BLaER1 (cell line): Measurements from ENCODE around the gene NBPF26.
"Not testable (repeated sequence)": the region's sequence is repeated elsewhere in the genome, so short reads cannot be mapped to it uniquely, and the experiment has no call there.

Source experiments
- H3K27ac ChIP-seq: shearing (Covaris generic); formaldehyde crosslinking; 2 replicates; pipeline ENCODE4 v1.8.1; 2022
- H3K27me3 ChIP-seq: shearing (Covaris generic); formaldehyde crosslinking; 2 replicates; pipeline ENCODE4 v1.8.1; 2022
- H3K36me3 ChIP-seq: shearing (Covaris generic); formaldehyde crosslinking; 2 replicates; pipeline ENCODE4 v1.8.1; 2022
- H3K4me1 ChIP-seq: shearing (Covaris generic); formaldehyde crosslinking; 2 replicates; pipeline ENCODE4 v1.8.1; 2022
- H3K4me2 ChIP-seq: shearing (Covaris generic); formaldehyde crosslinking; 2 replicates; pipeline ENCODE4 v1.8.1; 2022
- H3K4me3 ChIP-seq: shearing (Covaris generic); formaldehyde crosslinking; 2 replicates; pipeline ENCODE4 v1.8.1; 2022
- H3K9ac ChIP-seq: shearing (Covaris generic); formaldehyde crosslinking; 2 replicates; pipeline ENCODE4 v1.8.1; 2022
- H3K9me3 ChIP-seq: shearing (Covaris generic); formaldehyde crosslinking; 2 replicates; pipeline ENCODE4 v1.8.1; 2022
- H4K20me1 ChIP-seq: shearing (Covaris generic); formaldehyde crosslinking; 2 replicates; pipeline ENCODE4 v1.8.1; 2022

Gene NBPF26

DNA sequence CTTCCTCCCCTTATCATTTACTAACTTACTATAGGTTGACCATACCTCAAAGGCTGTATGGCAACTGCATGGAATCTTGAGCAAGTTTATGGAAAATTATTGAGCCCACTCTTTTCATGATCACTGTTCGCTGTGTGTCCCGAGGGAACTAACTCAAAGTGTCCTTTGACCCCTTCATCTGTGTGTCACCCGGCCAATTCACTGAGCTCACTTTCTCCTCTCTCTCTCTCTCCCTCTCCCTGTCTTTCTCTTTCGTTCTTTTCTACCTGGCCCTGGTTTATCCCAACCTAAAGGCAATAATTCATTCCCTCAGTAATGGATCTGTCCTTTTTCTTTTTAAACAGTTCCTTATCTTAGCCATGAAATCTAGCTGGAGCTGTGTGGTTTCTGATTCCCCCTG lies 102.9 kb downstream of the NBPF26 start:
- H3K4me2 ChIP-seq, H3K9me3 ChIP-seq, H3K9ac ChIP-seq, H4K20me1 ChIP-seq, H3K4me3 ChIP-seq, H3K27ac ChIP-seq, H3K27me3 ChIP-seq, H3K36me3 ChIP-seq, H3K4me1 ChIP-seq: not testable (repeated sequence)

DNA sequence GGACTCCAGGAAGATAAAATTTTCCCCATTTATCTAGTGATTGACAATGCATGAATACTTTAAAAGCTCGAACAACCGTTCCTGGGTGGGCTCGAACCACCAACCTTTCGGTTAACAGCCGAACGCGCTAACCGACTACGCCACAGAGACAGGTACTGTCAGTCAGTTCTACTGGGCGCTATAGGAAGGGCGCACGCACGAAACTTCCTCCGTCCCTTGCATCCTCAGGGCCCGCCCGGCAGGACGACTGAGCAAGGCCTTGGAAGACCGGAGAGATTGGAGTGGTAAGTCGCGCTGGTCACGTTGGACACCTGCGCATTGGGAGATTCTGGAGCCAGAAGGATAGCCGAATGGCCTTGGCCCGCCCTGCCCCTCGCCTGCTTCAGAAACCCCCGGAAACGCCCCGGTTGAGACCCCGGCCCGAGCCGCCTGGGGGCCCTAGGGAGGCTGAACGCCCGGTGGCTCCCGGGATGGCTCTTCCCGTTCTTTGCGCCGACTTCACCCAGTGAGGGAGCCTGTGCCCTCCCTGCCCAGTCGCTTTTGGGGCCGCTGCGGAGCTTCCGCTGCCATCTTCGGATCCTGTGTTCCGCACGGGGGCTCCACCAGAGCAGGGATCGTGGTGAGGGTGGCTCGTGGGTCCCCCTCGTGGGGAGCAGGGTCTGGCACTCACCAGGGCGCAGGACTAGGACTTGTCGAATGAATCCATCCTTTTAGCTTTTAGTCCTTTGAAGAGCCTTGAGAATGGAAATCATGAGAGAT lies 120.6 kb downstream of the NBPF26 start:
- not testable (repeated sequence) for H3K9me3 ChIP-seq, H3K4me2 ChIP-seq, H3K27ac ChIP-seq

DNA sequence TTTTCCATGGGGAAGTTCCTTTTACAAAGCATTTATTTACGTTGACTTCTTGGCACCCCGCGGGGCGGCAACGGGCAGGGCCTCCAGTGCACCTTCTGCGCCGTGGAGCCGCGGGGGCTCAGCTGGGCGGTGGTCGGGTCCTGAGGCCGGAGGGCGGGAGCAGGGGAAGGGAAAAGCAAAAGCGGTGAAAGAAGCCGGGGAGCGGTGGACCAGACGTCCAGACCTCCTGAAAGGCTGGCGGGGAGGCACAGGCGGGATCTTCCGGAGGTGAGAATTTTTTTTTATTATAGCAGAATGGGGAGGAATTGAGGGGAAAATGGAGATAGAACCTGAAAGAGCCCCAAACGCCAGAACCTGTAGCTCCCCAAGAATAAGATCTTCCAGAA lies 121.2 kb downstream of the NBPF26 start:
- H3K9ac ChIP-seq, H3K9me3 ChIP-seq, H3K4me1 ChIP-seq, H3K27me3 ChIP-seq, H3K4me3 ChIP-seq, H3K27ac ChIP-seq, H3K36me3 ChIP-seq, H3K4me2 ChIP-seq, H4K20me1 ChIP-seq: not testable (repeated sequence)

More for the DNA sequence above, 120.6 kb downstream of the NBPF26 start:
- H3K27me3 ChIP-seq, H4K20me1 ChIP-seq, H3K4me3 ChIP-seq, H3K9ac ChIP-seq, H3K36me3 ChIP-seq, H3K4me1 ChIP-seq: not testable (repeated sequence)

DNA sequence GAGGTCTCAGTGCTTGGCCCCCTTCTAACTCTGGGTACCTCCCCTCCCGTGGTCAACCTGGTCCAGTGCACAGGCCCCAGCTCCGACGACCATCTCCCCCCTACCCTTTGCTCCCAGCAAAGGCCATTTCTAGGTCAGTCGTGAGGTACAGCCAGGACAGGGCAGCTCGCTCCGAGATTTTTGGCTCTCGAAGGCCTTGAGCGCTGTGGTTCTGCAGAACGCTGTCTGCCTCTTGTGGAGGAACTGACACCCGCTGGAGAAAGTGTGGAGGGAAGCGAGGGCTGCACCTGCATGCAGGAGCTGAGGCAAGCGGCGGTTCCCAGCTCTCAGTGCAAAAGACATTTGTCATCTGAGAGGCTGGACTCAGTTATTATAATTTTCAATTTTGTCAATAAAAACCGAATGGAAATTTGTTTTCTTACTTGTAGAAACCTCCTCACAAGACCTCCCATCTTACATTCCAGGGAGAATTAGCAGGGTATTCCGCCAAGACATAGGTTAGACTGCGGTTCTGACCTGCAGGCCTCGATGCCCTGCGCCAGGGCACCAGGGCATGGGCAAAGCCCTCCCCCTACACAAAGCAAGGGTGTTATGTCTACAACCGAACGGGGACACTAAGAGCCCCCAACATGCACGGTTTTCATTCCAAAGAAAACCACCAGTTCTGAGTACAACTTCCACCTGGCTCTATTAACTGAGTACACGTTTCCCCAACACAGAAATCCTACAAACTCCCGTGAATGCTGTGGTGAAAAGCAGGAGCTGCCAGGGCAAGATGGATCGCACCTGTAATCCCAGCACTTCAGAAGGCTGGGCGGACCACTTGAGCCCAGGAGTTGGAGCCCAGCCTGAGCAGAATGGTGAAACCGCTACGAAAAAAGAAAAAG lies 125.9 kb downstream of the NBPF26 start:
- not testable (repeated sequence) for H3K4me3 ChIP-seq, H4K20me1 ChIP-seq, H3K27me3 ChIP-seq, H3K9me3 ChIP-seq, H3K27ac ChIP-seq, H3K36me3 ChIP-seq, H3K9ac ChIP-seq, H3K4me1 ChIP-seq
- peak overlapping the region; percentile 28; the same call in 1 of the 2 replicates for H3K4me2 ChIP-seq

DNA sequence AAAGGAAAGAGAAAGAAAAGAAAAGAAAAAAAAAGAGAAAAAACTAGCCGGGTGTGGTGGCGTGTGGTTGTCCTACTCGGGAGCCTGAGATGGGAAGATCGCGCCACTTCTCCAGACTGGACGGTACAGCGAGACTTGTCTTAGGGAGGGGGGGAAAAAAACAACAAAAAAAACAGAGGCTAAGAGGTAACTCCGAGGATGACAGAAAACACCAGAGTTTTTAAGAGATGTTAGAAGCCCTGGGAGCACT lies 126.5 kb downstream of the NBPF26 start:
- H3K4me2 ChIP-seq = peak overlapping the region; percentile 14
- not testable (repeated sequence) for H3K27me3 ChIP-seq, H3K9ac ChIP-seq, H4K20me1 ChIP-seq, H3K27ac ChIP-seq, H3K4me1 ChIP-seq, H3K9me3 ChIP-seq, H3K36me3 ChIP-seq
- H3K4me3 ChIP-seq = peak overlapping the region; percentile 48; the same call in 1 of the 2 replicates

DNA sequence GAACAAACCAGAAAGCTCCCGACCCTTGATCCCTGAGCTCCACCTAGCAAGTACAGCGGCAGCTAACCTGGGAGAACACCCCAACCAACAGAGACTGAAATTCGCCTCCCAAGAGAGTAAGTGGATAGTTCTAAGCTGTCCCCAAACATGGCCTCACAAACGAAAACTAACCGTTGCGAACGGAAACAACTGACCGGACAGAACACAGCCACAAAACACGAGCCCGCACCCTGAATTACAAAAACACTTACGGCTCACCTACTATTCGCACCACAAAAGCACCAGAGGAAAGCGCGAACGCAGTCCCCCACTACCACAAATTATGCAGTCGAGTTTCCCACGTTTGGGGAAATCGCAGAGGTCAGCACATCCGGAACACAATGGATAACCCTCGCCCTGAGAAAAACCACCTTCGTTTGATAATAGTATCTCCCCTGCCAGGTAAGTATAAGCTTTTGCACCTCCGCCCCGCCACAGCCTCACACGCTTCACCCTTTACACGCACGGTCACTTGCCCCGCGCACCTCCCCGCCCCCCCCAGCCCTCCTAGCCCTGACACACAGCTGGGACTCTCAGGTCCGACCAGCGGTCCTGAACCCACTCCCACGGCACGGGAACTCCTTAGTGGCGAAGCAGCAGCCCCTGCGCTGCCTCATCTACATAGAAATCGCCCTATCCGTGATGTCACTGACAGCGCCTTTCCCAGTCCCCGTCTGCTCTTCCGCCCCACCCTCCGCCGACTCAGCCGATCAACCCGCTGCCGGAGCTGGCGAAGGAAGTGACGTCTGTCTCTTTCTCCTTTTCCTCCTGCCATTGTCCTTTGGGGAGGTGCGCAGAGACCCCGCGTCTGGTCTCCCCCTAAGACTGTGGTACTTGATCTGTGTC lies 127.0 kb downstream of the NBPF26 start:
- H4K20me1 ChIP-seq, H3K9me3 ChIP-seq, H3K9ac ChIP-seq, H3K36me3 ChIP-seq, H3K27me3 ChIP-seq, H3K4me1 ChIP-seq: not testable (repeated sequence)
- Histone ChIP-seq H3K4me2 (peak overlapping the region; percentile 24), H3K27ac (peak overlapping the region; percentile 38; the same call in 1 of the 2 replicates), H3K4me3 (peak overlapping the region; percentile 48; the same call in 1 of the 2 replicates)

DNA sequence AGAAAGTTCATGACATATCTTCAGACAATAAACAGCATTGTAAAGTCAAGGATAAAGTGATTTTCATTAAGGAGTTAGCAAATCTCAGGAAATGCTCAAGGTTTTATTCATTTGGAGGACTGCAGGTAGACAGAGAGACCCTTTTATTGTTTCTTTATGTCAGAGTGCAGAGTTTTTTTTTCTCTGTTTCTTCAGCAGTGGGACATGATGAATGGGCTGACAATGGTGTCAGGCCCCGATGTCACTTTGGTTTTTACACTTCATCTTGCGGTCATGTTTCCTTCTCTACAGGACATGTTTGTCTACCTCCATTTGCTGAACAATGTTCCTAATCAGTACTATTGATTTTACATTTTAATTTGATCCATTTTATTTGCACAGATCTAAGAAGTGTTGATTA lies 134.4 kb downstream of the NBPF26 start:
- not testable (repeated sequence) for H3K9me3 ChIP-seq, H3K27ac ChIP-seq, H3K4me3 ChIP-seq, H3K4me2 ChIP-seq, H3K4me1 ChIP-seq, H3K36me3 ChIP-seq, H4K20me1 ChIP-seq, H3K9ac ChIP-seq, H3K27me3 ChIP-seq

DNA sequence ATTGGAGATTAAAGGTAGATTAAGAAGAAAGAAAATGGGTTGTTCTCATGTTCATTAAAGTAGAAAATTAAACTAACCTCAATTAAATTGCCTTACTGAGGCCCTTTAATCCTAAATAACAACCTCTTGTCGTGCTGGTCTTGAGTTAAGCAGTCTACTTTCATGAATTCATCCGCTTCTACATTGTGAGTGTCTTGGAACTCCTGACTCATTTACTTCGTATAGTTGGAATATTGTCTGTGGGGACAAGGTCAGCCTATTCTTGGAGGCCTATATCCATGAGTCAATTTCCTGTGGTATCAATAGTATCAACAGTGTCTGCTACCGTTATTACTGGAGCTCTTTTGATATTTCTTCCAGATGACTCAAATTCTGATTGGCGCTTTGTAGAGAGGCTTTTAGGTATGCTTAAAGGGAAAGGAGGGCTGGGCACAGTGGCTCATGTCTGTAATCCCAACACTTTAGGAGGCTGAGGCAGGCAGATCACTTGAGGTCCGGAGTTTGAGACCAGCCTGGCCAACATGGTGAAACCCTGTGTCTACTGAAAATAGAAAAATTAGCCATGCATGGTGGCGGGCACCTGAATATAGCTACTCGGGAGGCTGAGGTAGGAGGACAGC lies 136.0 kb downstream of the NBPF26 start:
- not testable (repeated sequence) for H3K4me1 ChIP-seq, H3K9ac ChIP-seq, H3K27me3 ChIP-seq, H4K20me1 ChIP-seq, H3K9me3 ChIP-seq, H3K4me3 ChIP-seq, H3K27ac ChIP-seq, H3K4me2 ChIP-seq, H3K36me3 ChIP-seq

DNA sequence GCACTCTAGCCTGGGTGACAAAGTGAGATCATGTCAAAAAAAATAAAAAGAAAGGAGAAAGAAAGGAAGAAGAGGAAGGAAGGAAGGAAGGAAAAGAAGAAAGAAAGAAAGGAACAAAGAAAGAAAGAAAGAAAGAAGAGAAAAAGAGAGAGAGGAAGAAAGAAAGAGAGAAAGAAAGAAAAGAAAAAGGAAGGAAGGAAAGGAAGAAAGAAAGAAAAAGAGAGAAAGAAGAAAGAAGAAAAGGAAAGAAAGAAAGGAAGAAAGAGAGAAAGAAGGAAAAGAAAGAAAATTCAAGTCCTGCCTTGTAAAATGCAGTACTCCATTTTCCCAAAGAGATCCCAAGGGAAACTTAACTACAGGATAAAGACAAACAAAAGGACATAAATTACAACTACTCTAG lies 154.5 kb downstream of the NBPF26 start:
- H3K27me3 ChIP-seq, H3K9ac ChIP-seq, H3K36me3 ChIP-seq, H4K20me1 ChIP-seq, H3K4me3 ChIP-seq, H3K27ac ChIP-seq, H3K4me2 ChIP-seq, H3K9me3 ChIP-seq, H3K4me1 ChIP-seq: not testable (repeated sequence)

DNA sequence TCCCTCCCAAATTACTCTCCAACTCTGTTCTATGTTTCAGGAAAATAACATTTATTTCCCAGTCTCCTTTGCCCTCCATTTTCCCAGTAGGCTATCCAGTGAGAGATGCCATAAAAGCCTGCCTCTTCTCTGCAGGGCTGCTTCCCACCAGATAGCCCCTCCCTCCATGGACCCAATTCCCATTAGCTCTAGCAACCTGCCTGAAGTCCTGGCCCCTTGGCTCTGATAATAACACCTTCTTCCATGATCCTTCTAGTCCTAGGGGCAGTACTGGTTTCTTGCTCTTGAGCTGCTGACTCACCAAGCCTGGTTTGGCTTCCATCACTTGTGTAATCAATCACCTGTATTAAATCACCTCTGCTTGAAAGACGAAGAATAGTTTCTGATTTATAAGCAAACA lies 156.3 kb downstream of the NBPF26 start:
- H3K9ac ChIP-seq, H3K4me1 ChIP-seq, H3K4me3 ChIP-seq, H3K27me3 ChIP-seq, H4K20me1 ChIP-seq, H3K27ac ChIP-seq, H3K9me3 ChIP-seq, H3K36me3 ChIP-seq, H3K4me2 ChIP-seq: not testable (repeated sequence)

DNA sequence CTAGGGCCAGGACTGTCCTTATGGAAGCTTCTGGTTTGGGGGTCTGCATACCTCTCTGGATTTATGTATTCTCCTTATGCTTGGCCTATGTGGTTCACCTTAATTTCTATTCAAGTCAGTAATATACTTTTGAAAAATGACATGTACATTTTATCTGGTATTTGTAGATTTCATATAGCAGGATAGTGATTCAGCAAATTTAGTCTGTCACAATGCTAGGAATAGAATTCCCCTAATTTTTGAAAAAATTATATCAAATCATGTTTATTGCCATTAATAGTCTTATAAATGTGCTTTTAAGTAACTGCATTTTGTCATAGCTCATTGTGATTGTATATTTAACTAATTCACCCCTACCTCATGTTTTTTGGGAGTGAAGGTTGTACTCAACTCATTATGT lies 158.2 kb downstream of the NBPF26 start:
- H3K27ac ChIP-seq, H3K4me3 ChIP-seq, H3K9ac ChIP-seq, H3K9me3 ChIP-seq, H3K4me2 ChIP-seq, H3K27me3 ChIP-seq, H4K20me1 ChIP-seq, H3K4me1 ChIP-seq, H3K36me3 ChIP-seq: not testable (repeated sequence)
